GM18867 (cell line): ENCODE data around the gene SKAP1.
"Not testable (repeated sequence)": the region's sequence is repeated elsewhere in the genome, so short reads cannot be mapped to it uniquely, and the experiment has no call there.

Experiments used
- ATAC-seq: cut with Tn5 transposase; IDR thresholded peaks from one replicate; pipeline ENCODE4 v1.9.1; 2021; ENCODE audit warnings: mild to moderate bottlenecking, moderate library complexity; ENCODE audit not compliant: unreplicated experiment

Gene SKAP1

DNA sequence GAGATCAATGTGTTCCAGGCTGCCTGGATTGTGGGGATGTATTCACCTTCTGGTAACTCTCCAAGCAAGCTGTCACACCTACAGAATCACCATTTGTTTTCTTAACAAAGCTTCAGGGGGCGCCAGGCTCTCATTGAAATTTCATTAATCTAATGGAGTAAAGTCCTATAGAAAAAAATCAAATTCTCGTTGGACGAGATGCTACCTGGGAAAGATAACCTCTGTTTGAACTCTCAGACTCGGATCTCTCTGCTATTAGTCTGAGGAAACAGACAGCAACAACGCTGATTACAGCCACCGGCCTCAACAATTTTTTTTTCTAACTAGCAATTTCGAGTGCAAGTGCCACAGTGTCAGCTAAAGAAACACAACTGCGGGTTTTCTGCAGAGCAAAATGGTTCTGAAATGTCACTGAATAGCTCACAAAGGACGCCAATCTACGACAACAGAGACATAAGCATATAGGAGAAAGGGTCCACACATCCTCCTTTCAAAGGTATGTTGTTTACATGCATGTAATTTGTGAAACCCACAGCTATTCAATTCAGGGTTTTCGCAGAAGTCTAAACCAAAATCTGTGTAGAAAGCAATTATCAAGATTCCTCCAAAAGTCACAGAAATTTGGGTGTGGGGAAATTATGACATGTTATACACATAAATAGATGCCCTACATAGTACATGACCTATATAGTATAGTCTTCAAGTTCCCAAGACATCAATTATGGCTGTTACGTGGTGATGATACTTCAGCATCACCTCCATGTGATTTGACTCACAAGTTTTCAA is 135.8 kb downstream of the SKAP1 start:
- no peak for ATAC-seq

DNA sequence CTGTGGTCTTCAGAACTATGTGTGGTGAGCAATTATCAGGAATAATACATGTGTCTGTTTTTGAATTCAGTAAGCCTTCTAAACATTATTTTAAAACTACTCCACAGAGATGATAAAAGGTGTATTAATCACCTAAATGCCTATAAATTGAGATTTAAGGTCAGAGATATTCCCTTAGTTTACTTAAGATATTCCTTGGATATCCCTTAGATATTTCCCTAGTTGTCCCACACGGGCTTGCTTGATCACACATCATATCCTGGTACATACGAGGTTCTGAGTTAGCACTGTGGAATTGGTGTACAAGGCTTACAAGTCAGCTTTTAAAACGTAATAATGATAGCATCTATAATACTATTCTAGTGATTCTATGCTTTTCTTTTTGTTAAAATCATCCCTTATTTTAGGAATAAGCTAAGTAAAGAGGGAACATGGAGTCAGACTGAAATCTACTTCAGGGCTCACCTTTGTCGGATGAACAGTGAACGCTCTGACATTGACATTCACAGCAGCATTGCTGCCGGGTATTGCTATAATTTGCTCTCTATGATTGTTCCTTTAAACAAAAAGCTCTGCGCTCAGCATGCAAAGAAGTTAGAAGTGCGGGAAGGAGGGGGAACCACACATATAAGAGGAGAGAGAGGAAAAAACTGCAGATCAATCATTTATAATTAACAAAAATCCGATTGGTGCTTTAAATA is 136.5 kb downstream of the SKAP1 start:
- no peak for ATAC-seq

DNA sequence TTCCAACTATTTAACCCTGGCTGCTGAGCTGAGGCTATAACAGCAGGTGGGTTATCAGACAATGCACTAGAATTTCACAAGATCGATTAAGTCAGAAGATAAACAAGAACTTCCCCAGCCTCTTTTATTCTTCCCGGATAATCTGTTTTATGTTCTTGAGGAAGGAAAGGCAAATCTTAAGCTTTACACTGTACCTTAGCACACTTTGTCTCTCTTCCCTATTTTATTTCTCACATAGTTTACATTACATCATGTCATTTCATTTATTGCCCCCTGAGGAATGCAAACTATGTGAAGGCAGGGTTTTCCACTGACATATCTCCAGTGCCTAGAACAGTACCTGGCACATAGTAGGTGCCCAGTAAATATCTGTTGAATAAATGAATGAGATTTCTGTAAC is 139.6 kb downstream of the SKAP1 start:
- ATAC-seq = no peak

DNA sequence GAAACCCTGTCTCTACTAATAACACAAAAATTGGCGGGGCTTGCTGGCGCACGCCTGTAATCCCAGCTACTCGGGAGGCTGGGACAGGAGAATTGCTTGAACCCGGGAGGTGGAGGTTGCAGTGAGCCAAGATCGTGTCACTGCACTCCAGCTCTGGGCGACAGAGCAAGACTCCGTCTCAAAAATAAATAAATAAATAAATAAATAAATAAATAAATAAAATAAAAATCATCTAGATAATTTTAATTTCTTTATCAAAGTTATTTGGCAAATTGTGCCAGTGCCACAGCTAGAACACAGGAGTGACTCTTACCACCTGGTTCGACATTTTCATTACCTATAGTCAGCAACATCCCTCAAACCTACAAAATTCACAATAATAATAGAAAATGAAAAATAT is 143.1 kb downstream of the SKAP1 start:
- ATAC-seq = not testable (repeated sequence)

DNA sequence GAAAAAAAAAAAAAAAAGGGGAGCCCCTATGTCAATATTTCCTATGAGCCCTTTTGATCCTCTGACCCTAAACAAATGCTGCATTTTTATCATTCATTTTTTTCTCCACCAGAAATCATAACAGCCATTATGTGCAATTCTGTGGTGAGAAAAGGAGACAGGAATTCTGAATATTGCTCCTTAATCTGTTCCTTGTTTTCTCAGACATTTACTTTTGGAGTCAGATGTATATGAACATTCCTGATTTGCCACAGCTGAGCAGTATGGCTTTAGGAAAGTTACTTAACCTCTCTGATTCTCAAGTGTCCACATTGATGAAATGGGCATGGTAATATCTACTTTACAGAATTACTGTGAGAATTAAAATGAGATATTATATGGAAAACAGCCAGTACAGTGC is 144.4 kb downstream of the SKAP1 start:
- ATAC-seq = no peak

DNA sequence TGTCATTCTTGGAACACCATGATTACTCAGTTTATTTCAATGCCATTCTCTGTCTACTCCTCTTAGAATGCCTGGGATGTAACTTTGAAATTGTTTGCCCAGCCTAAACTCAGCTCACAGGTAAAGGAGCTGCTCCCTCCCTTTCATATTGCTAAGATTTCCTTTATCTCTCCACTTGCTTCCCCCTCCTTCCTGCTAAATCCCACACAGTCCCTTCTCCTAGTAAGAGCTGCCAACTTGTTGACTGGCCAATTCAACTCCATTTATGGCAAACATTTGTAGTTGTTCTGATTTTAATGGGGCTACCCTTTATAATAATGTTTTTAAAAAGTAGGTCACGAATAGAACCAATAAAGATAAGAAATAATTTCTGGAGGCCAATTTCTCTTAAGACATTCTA is 146.1 kb downstream of the SKAP1 start:
- no peak for ATAC-seq

DNA sequence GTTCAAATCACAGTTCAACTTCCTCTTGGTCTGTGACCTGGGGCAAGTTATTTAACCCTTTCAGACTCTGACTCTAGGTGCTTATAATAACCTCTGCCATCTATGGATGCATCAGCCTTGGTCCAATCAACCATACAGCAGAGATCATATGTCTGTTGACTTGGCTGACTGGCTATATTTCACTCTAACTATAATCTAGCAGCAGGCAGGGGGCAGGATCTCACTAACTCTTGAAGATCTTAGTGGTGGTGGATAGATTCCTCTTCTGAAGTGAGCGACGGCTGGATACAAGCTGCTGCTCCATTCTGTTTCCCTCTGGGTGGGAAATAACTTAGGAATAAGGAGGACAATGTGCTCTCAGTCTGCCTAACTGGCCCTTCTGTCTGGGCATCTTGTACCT is 146.6 kb downstream of the SKAP1 start:
- ATAC-seq = no peak

DNA sequence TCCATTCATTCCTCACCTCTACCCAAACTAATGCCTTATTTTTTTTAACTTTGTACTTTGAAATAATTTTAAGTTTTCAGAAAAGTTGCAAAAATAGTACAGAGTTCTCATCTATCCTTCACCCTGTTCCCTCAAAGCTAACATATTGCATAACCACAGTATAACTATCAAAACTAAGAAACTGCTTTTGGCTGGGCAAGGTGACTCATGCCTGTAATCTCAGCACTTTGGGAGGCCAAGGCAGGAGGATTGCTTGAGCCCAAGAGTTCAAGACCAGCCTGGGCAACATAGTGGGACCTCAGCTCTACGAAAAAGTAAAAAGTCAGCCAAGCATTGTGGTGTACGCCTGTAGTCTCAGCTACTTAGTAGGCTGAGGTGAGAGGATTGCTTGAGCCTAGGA is 147.7 kb downstream of the SKAP1 start:
- no peak for ATAC-seq

DNA sequence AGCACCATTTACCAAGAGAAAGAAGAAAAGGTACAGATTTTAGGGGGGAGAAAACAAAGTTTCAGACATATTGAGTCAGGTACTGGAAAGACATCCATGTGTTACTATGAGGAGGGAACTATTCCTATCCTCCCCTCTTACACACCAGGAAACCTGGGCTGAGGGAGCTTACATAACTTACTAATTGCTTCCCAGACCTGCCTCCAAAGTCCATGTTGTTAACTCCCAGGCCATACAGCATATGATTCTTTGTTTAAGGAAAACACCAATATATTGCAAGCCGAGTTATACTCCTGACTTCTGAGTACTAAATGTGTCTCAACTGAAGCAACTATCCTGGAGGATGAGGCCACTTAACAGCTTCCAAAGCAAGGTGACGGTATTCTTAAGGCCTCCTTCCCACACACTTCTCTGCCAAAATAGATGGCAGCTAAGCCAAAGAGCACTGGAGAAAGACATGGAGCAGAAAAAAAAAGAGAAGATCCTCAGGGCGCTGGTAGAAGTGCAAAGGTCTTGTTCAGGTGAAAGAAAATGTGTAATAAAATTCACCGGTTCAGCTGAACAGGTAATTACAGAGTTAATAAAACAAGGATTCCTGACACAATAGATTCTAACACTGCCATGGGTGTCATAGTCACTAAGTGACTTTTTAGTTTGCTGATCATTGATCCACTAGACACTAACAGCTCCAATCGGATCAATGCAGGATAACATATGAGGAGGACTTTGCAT is 151.1 kb downstream of the SKAP1 start:
- ATAC-seq = no peak

DNA sequence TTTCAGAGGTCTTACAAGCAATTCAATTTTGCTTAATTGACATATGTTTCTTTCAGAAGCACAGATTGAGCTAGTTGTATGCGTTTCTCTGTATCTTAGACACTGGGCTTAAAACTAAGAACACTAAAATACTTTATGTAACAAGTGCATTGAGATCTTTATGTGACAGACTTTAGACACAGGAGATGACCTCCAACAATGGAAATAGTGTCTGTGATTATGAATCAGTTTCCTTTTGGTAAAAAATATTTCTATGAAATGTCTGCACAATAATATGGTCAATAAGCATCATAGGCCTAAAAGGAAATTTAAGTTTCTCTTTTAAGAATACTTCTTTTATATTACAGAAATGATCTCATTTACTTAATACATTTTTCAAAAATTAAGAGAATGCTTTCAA is 153.2 kb downstream of the SKAP1 start:
- ATAC-seq = no peak

DNA sequence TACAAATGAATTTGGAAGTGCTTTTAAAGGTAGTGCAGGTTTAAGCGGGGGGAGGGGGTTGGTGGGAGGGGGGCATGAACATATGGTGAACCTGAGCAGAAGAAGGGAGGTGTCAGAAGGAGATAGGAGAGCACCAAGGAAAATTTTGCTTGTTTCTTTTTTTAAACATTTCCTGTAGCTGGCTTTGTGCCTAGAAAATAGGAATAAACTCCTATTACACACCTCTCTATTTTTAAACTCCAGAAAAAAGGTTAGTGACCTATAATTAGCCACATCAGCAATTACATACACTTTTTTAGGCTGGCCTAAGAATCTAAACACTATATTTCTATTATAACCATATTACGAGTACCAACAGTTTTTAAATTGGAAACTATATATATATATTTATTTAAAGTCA is 159.1 kb downstream of the SKAP1 start:
- ATAC-seq = no peak

DNA sequence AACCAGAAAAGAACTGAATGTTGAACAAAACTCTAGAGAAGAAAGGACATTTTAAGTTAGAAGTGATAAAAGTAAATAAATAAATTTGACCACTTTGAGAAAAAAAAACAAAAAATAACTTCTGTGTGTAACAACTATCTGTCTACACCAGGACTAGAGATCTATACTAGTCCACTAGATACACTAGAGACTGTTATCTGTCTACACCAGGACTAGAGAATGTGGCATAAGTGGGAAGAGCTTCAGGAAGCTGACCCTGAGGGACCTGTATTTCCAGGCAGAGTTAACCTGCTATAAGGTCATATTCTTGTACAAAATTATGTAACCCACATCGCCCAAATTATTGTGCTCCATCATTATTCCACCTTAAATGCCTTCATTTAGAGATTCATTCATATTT is 160.8 kb downstream of the SKAP1 start:
- no peak for ATAC-seq

DNA sequence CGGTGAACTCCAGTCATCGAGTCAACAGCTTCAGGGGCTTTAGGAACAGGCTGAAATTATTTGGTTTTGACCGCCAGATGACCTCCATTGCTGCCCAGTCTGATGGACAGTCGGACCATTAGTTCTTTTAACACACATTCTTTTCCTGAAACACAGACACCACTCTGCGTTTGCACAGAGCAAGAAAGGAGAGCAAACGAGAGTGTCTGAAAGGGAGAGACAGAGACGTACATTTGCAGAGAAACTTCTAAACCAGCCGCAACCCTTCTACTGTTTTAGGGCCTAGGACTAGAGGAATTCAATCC is 166.3 kb downstream of the SKAP1 start:
- ATAC-seq = no peak

DNA sequence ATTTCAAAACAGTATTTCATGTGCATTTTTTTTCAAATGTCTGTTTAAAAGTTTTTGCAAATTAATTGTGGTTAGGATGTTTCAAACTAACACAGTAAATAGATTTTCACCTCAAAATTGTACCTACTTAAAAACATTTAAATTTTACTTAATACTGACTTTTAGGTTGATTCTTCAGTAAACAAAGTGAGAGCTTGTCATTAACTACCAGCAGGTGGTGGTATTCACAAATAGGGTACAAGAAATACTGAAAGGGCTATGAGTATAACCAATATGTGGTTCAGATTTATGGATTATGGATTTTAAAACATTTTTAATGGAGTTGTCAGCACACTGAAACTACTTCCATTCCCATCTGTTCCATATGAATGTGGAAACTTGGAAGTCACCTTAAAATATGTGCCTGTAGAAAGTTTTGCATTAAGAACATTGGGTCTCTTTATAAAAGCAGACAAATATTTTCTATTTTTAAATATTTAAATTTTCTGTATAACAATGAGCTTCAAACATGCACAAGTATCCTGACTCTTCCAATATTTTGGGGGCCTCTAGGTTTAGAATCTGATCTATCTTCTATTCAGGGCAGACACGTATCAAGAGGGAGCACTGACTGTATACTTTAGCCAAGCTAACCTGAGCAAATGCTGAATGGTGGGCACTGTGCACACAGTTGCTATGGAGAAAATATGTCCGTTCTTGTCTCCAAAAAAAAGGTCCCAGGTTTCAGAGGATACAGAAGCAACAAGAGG is 166.9 kb downstream of the SKAP1 start:
- ATAC-seq = no peak

DNA sequence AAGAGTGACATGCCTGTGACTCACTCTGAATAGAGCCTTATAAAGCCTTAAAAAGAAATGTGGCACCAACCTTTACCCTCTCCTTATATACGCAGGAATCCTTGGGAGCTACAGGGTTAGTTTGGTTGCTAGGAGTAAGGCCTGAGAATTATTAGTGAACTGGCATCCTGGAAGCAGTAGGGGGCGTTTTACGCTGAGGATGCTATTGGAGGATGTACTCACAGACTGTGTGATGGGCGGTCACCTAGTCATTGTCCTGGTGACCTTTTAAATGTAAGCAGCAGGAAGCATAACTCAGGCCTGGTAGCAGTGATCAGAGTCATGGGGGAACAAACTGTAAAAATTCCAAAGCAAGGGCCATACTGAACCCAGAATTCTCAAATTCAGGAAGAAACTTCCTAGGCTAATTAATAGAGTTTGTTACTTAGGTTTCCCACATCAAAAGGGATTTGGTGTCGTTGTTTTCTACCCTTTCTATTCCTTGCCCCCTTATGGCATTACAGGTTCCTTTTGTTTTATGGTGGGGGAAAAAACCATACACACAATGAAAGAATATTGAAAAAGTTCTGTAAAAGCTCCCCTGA is 168.6 kb downstream of the SKAP1 start:
- ATAC-seq = no peak

DNA sequence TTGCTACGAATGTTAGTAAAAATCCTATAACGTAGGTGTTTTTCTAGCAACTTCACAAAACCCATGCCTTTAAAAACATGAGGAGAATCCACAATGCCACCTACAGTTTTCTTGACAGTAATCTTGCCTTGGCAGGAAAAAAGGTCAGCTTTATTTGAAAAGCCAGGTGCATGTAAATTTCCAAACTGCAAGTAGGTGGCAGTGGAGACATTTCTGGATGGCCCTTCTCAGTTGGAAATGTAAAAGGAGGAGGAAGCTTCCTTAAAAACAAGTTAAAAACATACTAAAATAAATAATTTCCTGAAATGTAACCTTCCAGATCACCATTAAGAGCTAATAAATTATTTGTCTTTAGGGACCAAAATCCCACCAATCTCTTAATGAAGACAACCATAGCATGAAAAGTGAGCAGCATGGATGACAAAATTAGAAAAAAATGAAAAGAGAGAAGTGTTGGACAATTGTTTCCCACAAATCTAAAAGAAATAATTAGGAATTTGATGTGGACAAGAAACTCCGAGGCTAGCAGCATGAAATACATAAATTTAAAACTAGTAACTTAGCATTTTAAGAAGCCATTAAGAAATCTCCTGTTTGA is 170.2 kb downstream of the SKAP1 start:
- ATAC-seq = no peak

DNA sequence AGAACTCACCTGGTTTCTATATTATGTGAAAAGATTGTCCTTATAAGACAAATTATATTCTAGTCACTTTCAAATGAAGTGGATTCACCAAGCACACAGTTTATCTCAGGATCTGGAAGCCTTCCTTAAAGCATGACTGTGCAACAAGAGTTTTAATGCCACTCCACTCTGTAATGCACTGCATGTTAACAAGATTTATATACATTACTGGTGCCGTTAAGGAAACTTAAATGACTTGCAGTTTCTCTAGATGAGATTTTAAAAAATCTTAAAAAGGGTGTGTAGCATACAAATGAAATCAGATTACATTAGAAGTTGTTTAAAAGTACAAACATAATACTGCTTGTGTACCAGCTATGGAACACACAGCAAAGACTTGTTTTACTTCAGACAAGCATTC is 171.7 kb downstream of the SKAP1 start:
- ATAC-seq = no peak

DNA sequence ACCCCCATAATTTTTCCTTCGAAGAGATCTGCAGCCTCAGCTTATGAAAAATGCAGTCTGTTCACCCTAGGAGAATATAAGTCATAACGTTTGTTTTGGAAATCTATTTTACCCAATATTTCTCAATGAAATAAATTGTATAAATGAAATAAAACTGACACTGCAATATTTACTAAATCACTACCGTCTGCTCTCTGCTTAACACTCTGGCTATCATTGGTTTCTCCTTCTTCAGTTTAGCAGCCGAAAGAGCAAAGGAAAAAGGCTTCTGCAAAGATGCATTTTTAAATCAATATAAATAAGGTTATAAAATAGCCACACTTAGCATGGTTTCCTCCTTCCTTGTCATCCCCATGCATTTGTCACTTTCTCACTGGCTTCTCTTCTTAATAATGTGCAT is 174.3 kb downstream of the SKAP1 start:
- no peak for ATAC-seq

DNA sequence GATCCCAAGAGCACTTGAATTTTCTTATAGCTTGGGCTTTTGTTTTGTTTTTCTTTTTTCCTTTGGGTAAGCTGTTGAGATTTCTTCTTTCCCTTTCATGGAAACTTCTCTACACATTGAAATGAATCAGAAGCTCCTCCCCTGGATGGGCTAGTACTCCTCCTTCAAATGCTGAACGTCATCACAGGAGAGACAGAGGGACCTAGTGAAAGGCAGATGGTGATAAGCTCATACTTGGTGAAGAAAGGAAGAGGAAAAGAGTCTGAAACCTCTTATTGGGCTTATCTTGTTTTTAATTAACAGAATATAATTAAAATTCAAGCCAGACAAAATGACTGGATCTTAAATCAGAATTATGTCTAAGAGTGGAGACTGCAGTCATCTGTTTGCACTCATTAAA is 175.1 kb downstream of the SKAP1 start:
- ATAC-seq = no peak

DNA sequence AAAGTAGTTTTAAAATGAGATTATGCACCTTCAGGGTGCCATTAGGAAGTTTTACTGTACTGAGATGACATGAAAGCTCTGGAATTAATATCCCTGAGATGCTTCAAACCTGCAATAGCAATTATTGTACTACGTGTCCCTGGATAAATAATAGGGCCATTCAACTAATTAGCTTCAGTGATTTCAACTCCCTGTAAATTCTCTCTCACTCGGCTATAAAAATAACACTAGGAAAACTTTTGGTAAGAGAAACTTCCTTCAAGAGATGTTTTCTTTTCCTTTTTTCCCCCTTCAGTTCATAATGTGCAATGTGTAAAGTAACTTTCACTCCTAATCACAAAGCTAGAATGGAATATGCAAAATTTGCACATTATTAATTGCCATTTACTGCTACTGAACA is 176.0 kb downstream of the SKAP1 start:
- ATAC-seq = no peak

DNA sequence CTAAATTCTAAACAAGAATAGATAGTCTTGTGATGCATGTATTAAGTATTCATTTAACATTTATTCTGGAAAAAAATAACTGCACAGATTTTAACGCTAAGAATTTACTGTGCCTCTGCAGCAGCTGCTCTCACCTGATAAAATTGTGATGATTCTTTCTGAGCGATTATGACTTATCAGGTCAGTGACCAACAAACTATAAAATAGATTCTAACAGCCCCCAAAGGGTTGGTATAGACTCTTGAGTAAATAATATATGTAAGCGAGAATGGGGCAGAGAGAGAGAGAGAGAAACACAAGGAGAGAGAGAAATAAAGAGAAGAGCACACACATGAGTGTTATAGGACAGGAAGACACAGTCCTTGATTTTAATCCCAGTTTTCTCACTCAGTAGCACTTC is 178.1 kb downstream of the SKAP1 start:
- ATAC-seq = no peak
